H9 (cell line): ENCODE measurements around the gene KIF14. TPM values are rescaled to one million over a fixed set of nuclear protein-coding genes. Genes with fewer than 3 reads are reported as not detected.

Experiments
- DNase-seq: peaks from one replicate; pipeline ENCODE4 v3.0.0-alpha.2; 2017
- H2AFZ ChIP-seq: one replicate; pipeline ENCODE4 v1.6.1; 2013; ENCODE audit warnings: mild to moderate bottlenecking, low read length, control low read depth, moderate library complexity
- H2AK5ac ChIP-seq: 2 replicates; pipeline ENCODE4 v1.6.1; 2013; ENCODE audit warnings: low read length, control low read depth, mixed read lengths; ENCODE audit not compliant: insufficient read length
- H2BK120ac ChIP-seq: one replicate; pipeline ENCODE4 v1.6.1; 2013; ENCODE audit warnings: low read depth, mild to moderate bottlenecking, low read length, control low read depth, inconsistent platforms; ENCODE audit not compliant: poor library complexity, severe bottlenecking
- H2BK12ac ChIP-seq: 2 replicates; pipeline ENCODE4 v1.6.1; 2013; ENCODE audit warnings: low read length, control low read depth, mixed read lengths, low read depth; ENCODE audit not compliant: insufficient read length
- H2BK15ac ChIP-seq: 2 replicates; pipeline ENCODE4 v1.6.1; 2013; ENCODE audit warnings: low read depth, low read length, control low read depth
- H2BK20ac ChIP-seq: one replicate; pipeline ENCODE4 v1.6.1; 2013; ENCODE audit warnings: low read depth, mild to moderate bottlenecking, low read length, control low read depth, inconsistent platforms; ENCODE audit not compliant: poor library complexity, severe bottlenecking
- H2BK5ac ChIP-seq: 2 replicates; pipeline ENCODE4 v1.6.1; 2013; ENCODE audit warnings: low read length, control low read depth, mixed read lengths; ENCODE audit not compliant: insufficient read length
- H3K14ac ChIP-seq: 2 replicates; pipeline ENCODE4 v1.6.1; 2013; ENCODE audit warnings: low read length, control low read depth; ENCODE audit not compliant: insufficient read depth
- H3K18ac ChIP-seq: 2 replicates; pipeline ENCODE4 v1.6.1; 2013; ENCODE audit warnings: low read depth, mild to moderate bottlenecking, mixed read lengths, low read length, control low read depth; ENCODE audit not compliant: insufficient read length
- H3K23ac ChIP-seq: 2 replicates; pipeline ENCODE4 v1.6.1; 2013; ENCODE audit warnings: low read length, control low read depth, mixed read lengths, low read depth; ENCODE audit not compliant: insufficient read length
- H3K23me2 ChIP-seq: 2 replicates; pipeline ENCODE4 v1.6.1; 2013; ENCODE audit warnings: low read depth, mild to moderate bottlenecking, mixed read lengths, low read length, control low read depth; ENCODE audit not compliant: insufficient read length, poor library complexity, severe bottlenecking
- H3K27ac ChIP-seq: 2 replicates; pipeline ENCODE4 v1.5.1; 2013; ENCODE audit warnings: low read length, control low read depth, mixed read lengths, low read depth; ENCODE audit not compliant: insufficient read length
- H3K27me3 ChIP-seq: 2 replicates; pipeline ENCODE4 v1.6.1; 2013; ENCODE audit warnings: low read length, control low read depth, inconsistent platforms; ENCODE audit not compliant: insufficient read depth
- H3K4ac ChIP-seq: 2 replicates; pipeline ENCODE4 v1.6.1; 2013; ENCODE audit warnings: low read depth, mild to moderate bottlenecking, control low read depth, inconsistent platforms, low read length, moderate library complexity
- H3K4me1 ChIP-seq: 2 replicates; pipeline ENCODE4 v1.6.1; 2013; ENCODE audit warnings: low read length, control low read depth, inconsistent platforms; ENCODE audit not compliant: insufficient read depth
- H3K4me2 ChIP-seq: 2 replicates; pipeline ENCODE4 v1.6.1; 2013; ENCODE audit warnings: low read length, control low read depth, mixed read lengths; ENCODE audit not compliant: insufficient read length, insufficient read depth
- H3K56ac ChIP-seq: 2 replicates; pipeline ENCODE4 v1.6.1; 2013; ENCODE audit warnings: low read depth, mild to moderate bottlenecking, mixed read lengths, low read length, control low read depth; ENCODE audit not compliant: insufficient read length
- H3K79me1 ChIP-seq: 2 replicates; pipeline ENCODE4 v1.6.1; 2013; ENCODE audit warnings: low read depth, mild to moderate bottlenecking, moderate library complexity, low read length, control low read depth, inconsistent platforms; ENCODE audit not compliant: insufficient read depth, poor library complexity, severe bottlenecking
- H3K79me2 ChIP-seq: 2 replicates; pipeline ENCODE4 v1.6.1; 2013; ENCODE audit warnings: low read length, control low read depth, inconsistent platforms; ENCODE audit not compliant: insufficient read depth
- H3K9ac ChIP-seq: 2 replicates; pipeline ENCODE4 v1.6.1; 2013; ENCODE audit warnings: low read length, control low read depth, mixed read lengths; ENCODE audit not compliant: insufficient read length; ENCODE audit errors: extremely low read depth
- H3K9me3 ChIP-seq: one replicate; pipeline ENCODE4 v1.6.1; 2013; ENCODE audit warnings: low read depth, low read length, inconsistent platforms; ENCODE audit not compliant: control insufficient read depth
- H3T11ph ChIP-seq: one replicate; pipeline ENCODE4 v1.6.1; 2013; ENCODE audit warnings: mild to moderate bottlenecking, low read length, control low read depth, inconsistent platforms
- H4K20me1 ChIP-seq: one replicate; pipeline ENCODE4 v1.6.1; 2013; ENCODE audit not compliant: control insufficient read depth, insufficient read length, insufficient read depth
- H4K5ac ChIP-seq: 2 replicates; pipeline ENCODE4 v1.6.1; 2013; ENCODE audit warnings: low read depth, mild to moderate bottlenecking, mixed read lengths, low read length, control low read depth; ENCODE audit not compliant: insufficient read length
- H4K8ac ChIP-seq: replicated peaks from 2 replicates; pipeline ENCODE4 v1.6.1; 2013; ENCODE audit warnings: low read length, control low read depth, mixed read lengths, low read depth; ENCODE audit not compliant: insufficient read length
- H4K91ac ChIP-seq: 2 replicates; pipeline ENCODE4 v1.6.1; 2013; ENCODE audit warnings: low read depth, mild to moderate bottlenecking, moderate library complexity, mixed read lengths, low read length, control low read depth; ENCODE audit not compliant: insufficient read length
- H3K27ac Mint-ChIP-seq, 3 experiments: 2 replicates in 2 of 3; 3 replicates in 1 of 3; pipeline ENCODE4 v1.8.0; 2020 to 2021; ENCODE audit warnings: mixed read lengths in 3 of 3, mild to moderate bottlenecking in 1 of 3, moderate library complexity in 1 of 3
- H3K27me3 Mint-ChIP-seq: 2 replicates; pipeline ENCODE4 v1.8.0; 2021; ENCODE audit warnings: low read depth, mild to moderate bottlenecking, moderate library complexity, mixed read lengths
- H3K36me3 Mint-ChIP-seq, 3 experiments: 2 replicates in 2 of 3; 3 replicates in 1 of 3; pipeline ENCODE4 v1.8.0; 2020 to 2021; ENCODE audit warnings: low read depth in 3 of 3, mixed read lengths in 3 of 3; ENCODE audit not compliant: insufficient read depth in 1 of 3
- H3K4me1 Mint-ChIP-seq, 2 experiments: 2 replicates each; pipeline ENCODE4 v1.8.0; 2020; ENCODE audit warnings: mixed read lengths in 2 of 2
- H3K4me3 Mint-ChIP-seq, 2 experiments: 2 replicates in 1 of 2; 3 replicates in 1 of 2; pipeline ENCODE4 v1.8.0; 2020 to 2021; ENCODE audit warnings: mild to moderate bottlenecking in 2 of 2, mixed read lengths in 2 of 2, moderate library complexity in 1 of 2
- H3K9me3 Mint-ChIP-seq, 2 experiments: 2 replicates in 1 of 2; 3 replicates in 1 of 2; pipeline ENCODE4 v1.8.0; 2020; ENCODE audit warnings: mild to moderate bottlenecking in 2 of 2, mixed read lengths in 2 of 2, moderate library complexity in 1 of 2
- CTCF ChIP-seq: fragments of 200-600 bp; sonication (generic); conservative IDR thresholded peaks from 3 replicates; pipeline ENCODE4 v1.8.0; 2021; ENCODE audit warnings: antibody characterized with exemption, mild to moderate bottlenecking
- total RNA-seq: library from RNA; stranded (reverse); gene quantifications from 2 replicates; pipeline ENCODE4 v1.2.1, GENCODE V29; 2021

Gene KIF14
- total RNA-seq, 1 experiment from 2014 or later: 18.2 TPM

DNA sequence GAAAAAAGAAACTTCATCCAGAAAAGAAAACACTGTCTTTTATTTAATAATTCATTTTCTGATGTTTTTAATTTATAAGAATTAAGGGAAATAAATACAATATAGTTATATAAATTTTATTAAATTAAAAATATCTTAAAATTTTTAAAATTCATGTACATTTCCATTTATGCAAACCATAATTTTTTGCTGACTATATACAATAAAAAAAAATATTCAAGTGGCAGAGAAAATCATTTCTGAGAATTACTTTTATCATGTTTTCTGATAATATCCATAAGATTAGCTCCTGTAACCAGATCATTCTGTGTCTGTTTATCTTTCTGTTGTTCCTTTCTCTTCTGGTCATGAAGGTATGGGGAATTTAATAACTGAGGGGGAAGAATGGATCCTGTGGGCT lies 23.5 kb upstream of the KIF14 start:
- Histone ChIP-seq H2BK20ac (no peak overlapping the region), H4K20me1 (no peaks in the 10 kb centered on the region)
- H3K4me1 Mint-ChIP-seq: no peaks in the 10 kb centered on the region

More for the DNA sequence above, 23.5 kb upstream of the KIF14 start:
- H4K8ac ChIP-seq: no peak overlapping the region
- H3K14ac ChIP-seq: no peak overlapping the region
- no peak for DNase-seq
- no peak overlapping the region for H2BK5ac ChIP-seq
- H3K9me3 Mint-ChIP-seq: no peaks in the 10 kb centered on the region
- no peaks in the 10 kb centered on the region for H3K79me1 ChIP-seq
- no peak overlapping the region for H2BK120ac ChIP-seq
- H3K23ac ChIP-seq: no peak overlapping the region
- H3K27ac ChIP-seq: no peak overlapping the region
- no peaks in the 10 kb centered on the region for H3K27me3 ChIP-seq
- H3K27ac Mint-ChIP-seq: no peak overlapping the region
- no peak overlapping the region for H4K91ac ChIP-seq
- H3K4me1 ChIP-seq: no peaks in the 10 kb centered on the region
- no peak overlapping the region for H2BK15ac ChIP-seq
- H3K56ac ChIP-seq: no peak overlapping the region
- H3K9ac ChIP-seq: no peak overlapping the region
- H3K4me2 ChIP-seq: no peak overlapping the region
- no peak overlapping the region for H2AK5ac ChIP-seq
- H3K4ac ChIP-seq: no peak overlapping the region
- no peaks in the 10 kb centered on the region for H3K79me2 ChIP-seq
- H3K18ac ChIP-seq: no peak overlapping the region
- H3T11ph ChIP-seq: no peak overlapping the region
- no peaks in the 10 kb centered on the region for H3K23me2 ChIP-seq
- peaks cover 5 to 43% (median 41%) of the 10 kb centered on the region in 3 experiments; a peak in 6 of 7 replicates for H3K36me3 Mint-ChIP-seq
- H2AFZ ChIP-seq: no peak overlapping the region
- H3K9me3 ChIP-seq: no peaks in the 10 kb centered on the region
- no peak for TF ChIP-seq CTCF
- H3K4me3 Mint-ChIP-seq: no peak overlapping the region
- no peak overlapping the region for H4K5ac ChIP-seq
- H3K27me3 Mint-ChIP-seq: no peaks in the 10 kb centered on the region
- H2BK12ac ChIP-seq: no peak overlapping the region
